GM18499 (cell line): ENCODE results near the gene CYFIP1.

Experiments used
- ATAC-seq: cut with Tn5 transposase; IDR thresholded peaks from one replicate; pipeline ENCODE4 v1.9.1; 2021; ENCODE audit warnings: moderate number of reproducible peaks; ENCODE audit not compliant: insufficient read depth, unreplicated experiment

CYFIP1 gene

GRCh38 chr15:22839046-22839695, 141.0 kb downstream of the CYFIP1 start:
- no peak for ATAC-seq

- ATAC-seq: peak; percentile 53
Observed at GRCh38 chr15:22838292-22839042, 141.7 kb downstream of the CYFIP1 start, which contains the start of gene NIPA2. Gene NIPA2 (plus strand): TSS chr15:22838666. CDS start chr15:22851732, 13,066 bp downstream.

GRCh38 chr15:22831473-22831872, 148.7 kb downstream of the CYFIP1 start:
- no peak for ATAC-seq

- ATAC-seq: no peak
Observed at GRCh38 chr15:22827125-22827524, 153.0 kb downstream of the CYFIP1 start.

- no peak for ATAC-seq
Observed at GRCh38 chr15:22823495-22824128, 156.6 kb downstream of the CYFIP1 start.

- ATAC-seq: no peak
Observed at GRCh38 chr15:22819651-22820050, 160.5 kb downstream of the CYFIP1 start.
